HUES64 (cell line): ENCODE data around the gene HOMEZ.

Source experiments
- H3K27ac ChIP-seq: 2 replicates; pipeline ENCODE4 v1.7.0; 2013; ENCODE audit warnings: low read depth, low read length, inconsistent platforms
- H3K27me3 ChIP-seq: 2 replicates; pipeline ENCODE4 v1.6.1; 2013; ENCODE audit warnings: mild to moderate bottlenecking, low read length; ENCODE audit not compliant: insufficient read depth
- H3K36me3 ChIP-seq: 2 replicates; pipeline ENCODE4 v1.6.1; 2013; ENCODE audit warnings: mild to moderate bottlenecking, low read length; ENCODE audit not compliant: insufficient read depth
- H3K4me1 ChIP-seq: 2 replicates; pipeline ENCODE4 v1.6.1; 2013; ENCODE audit warnings: mild to moderate bottlenecking, low read length, moderate library complexity; ENCODE audit not compliant: insufficient read depth
- H3K4me3 ChIP-seq: 2 replicates; pipeline ENCODE4 v1.5.1; 2013; ENCODE audit warnings: mild to moderate bottlenecking, low read length, moderate library complexity
- H3K9ac ChIP-seq: 2 replicates; pipeline ENCODE4 v1.6.1; 2013; ENCODE audit warnings: mild to moderate bottlenecking, low read depth, low read length
- H3K9me3 ChIP-seq: 2 replicates; pipeline ENCODE4 v1.6.1; 2013; ENCODE audit warnings: low read depth, low read length; ENCODE audit not compliant: insufficient read depth
- WGBS: fragments of 150-250, 120-280 bp; methylation state at CpG from one replicate; pipeline ENCODE4 v1.1.7; 2013; ENCODE audit warnings: missing lambda C conversion rate; 5-methylcytosine and 5-hydroxymethylcytosine counted together

HOMEZ gene

DNA sequence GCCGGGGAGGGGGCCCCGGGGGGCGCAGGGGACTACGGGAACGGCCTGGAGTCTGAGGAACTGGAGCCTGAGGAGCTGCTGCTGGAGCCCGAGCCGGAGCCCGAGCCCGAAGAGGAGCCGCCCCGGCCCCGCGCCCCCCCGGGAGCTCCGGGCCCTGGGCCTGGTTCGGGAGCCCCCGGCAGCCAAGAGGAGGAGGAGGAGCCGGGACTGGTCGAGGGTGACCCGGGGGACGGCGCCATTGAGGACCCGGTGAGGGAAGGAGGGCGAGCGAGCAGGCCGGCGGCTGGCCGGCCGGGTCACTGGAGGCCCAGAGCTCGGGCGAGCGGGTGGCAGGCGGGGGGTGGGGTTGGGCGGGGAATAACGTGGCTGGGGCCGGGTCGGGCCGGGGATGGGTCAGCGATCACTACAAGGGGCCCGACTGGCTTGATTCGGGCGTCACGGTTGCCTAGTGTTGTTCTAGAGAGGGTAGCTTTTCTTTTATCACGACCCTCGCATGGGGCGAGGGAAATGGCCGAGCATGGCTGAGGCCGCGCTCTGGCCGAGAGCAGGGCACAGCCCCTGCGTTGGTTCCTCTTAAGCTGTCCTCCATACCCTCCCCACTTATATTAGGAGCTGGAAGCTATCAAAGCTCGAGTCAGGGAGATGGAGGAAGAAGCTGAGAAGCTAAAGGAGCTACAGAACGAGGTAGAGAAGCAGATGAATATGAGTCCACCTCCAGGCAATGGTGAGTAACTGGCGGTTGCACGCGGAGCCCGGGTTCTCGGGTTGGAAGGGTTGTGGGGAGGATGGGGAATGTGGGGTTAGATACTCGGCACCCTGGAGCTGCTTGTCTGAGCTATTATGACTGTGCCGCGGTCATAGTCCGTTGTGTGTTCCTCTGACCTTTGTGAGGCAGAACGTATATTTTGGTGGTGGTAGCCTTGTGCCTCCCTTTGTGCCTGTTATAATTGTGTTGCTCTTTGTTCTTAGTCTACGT is 35.9 kb upstream of the HOMEZ start:
- H3K4me3 ChIP-seq: peak overlapping the region; percentile 99
- peak overlapping the region; percentile 98 for H3K9ac ChIP-seq
- peaks cover 38% of the 10 kb centered on the region for H3K36me3 ChIP-seq
- H3K27ac ChIP-seq: peak overlapping the region; percentile 97
- H3K27me3 ChIP-seq: no peaks in the 10 kb centered on the region
- H3K9me3 ChIP-seq: no peaks in the 10 kb centered on the region
- under 1% methylated on average over 63 of the region's 64 CpGs for WGBS
- H3K4me1 ChIP-seq: peaks cover 10% of the 10 kb centered on the region

DNA sequence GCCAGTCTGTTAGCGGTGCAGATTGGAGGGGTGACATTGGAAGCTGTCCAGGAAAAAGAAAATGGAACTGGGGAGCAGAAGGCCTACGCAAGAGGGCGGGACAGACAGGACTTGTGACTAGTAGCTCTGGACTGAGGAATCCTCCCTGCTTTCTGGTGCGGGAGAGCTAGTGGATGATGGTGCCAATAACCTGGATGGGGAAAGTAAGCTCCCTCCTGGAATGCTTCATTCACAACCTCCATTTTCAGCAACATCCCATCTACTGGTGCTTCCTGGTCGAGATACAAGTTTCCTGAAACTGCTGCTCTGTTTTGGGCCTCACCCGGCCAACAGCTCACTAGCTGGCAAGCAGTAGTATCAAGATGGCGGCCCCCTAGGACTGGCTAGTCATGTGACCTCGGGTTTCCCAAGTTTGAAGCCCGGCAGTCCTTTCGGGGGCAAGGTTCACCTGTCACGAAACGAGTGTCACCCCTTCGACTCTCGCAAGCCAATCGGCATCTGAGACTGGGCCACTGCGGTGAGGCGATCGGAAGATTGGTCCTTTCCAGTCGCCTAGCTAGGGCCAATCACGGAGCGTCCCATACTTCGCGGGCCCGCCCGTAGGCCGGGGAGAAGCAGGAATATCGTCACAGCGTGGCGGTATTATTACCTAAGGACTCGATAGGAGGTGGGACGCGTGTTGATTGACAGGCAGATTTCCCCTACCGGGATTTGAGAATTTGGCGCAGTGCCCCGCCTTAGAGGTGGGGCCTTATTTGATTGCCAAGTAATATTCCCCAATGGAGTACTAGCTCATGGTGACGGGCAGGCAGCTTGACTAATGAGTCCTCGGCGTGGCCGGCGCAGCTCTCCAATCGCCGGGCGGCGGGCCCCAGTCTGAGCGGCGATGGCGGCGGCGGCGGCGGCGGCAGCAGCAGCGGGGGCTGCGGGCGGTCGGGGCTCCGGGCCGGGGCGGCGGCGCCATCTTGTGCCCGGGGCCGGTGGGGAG is 34.9 kb upstream of the HOMEZ start, which contains the start of gene PABPN1:
PABPN1 (plus strand) TSS at position 874 of the 988 bp plus-strand sequence; CDS start at position 887, 13 bp downstream.
- Histone ChIP-seq H3K9me3 (no peaks in the 10 kb centered on the region), H3K36me3 (peaks cover 34% of the 10 kb centered on the region)
- WGBS: 5% methylated on average over 63 of the region's 63 CpGs

DNA sequence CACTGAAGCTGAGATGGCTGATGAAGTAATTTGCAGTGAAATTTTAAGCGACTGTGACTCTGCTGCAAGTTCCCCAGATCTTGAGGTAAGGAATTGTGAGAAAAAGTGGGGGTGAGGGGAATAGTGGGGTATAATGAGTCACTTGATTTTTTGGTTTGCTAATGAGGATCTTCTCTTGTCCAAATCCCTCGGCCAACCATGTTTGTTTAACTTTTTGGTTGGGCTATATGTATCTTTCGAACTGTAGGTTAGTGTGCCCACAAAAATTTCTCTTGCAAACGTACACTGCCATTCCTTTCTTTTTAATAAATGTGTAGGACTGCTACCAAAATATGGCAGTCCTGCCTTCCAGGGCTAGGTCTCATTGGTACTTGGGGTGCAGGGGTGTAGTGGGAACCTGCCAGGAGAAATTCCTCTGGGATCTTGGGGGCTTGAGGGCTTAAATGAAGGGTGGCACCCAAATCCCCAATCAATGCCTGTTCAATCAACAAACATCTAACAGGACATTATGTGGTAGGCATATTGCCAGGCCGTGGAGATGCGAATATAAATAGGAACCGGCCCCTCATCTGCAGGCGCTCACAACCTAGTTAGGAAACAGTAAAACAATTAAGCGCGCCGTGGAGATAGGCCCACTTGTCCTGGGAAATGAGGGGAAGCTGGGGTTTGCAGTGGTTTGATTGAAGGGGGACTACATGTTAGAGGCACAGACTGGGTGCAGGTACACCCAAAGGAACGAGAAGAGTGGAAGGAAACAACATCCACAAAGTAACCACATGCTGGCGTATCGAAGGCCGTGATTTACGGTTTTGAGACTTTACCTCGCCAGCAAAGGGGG is 34.0 kb upstream of the HOMEZ start:
- Histone ChIP-seq H3K27me3 (no peaks in the 10 kb centered on the region), H3K9me3 (no peaks in the 10 kb centered on the region), H3K36me3 (peaks cover 29% of the 10 kb centered on the region), H3K9ac (peak overlapping the region; percentile 74), H3K4me3 (peak overlapping the region; percentile 56), H3K27ac (peak overlapping the region; percentile 93), H3K4me1 (peaks cover 10% of the 10 kb centered on the region)
- 96% methylated on average over 17 of the region's 17 CpGs for WGBS

More for the DNA sequence above, 34.9 kb upstream of the HOMEZ start, which contains the start of gene PABPN1:
- Histone ChIP-seq H3K27me3 (no peaks in the 10 kb centered on the region), H3K9ac (peak within 1 kb of the TSS; percentile 98), H3K27ac (peak within 1 kb of the TSS; percentile 97), H3K4me3 (peak within 1 kb of the TSS; percentile 99), H3K4me1 (peaks cover 10% of the 10 kb centered on the region)

DNA sequence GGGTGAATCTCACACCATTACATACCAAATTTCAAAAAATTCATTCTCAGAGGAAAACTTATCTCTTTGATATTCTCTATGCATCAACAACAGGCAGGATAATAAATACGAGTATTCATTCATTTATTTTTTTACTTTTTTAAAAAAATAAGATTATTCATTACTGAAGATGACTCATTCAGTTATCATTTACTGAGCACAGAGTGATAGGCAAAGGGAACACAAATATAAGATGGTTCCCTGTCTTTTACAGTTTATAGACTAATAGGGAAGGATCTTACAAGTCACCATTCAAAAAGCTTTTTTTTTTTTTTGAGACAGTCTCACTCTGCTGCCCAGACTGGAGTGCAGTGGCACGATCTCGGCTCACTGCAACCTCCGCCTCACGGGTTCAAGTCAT is 30.4 kb upstream of the HOMEZ start:
- peaks cover 9% of the 10 kb centered on the region; the same call in 1 of the 2 replicates for H3K36me3 ChIP-seq
- H3K9ac ChIP-seq: no peak overlapping the region
- WGBS: 98% methylated on average over 4 of the region's 5 CpGs
- H3K4me3 ChIP-seq: no peak overlapping the region
- no peak overlapping the region for H3K27ac ChIP-seq
- H3K9me3 ChIP-seq: no peaks in the 10 kb centered on the region
- H3K4me1 ChIP-seq: peaks cover 10% of the 10 kb centered on the region; the same call in 1 of the 2 replicates
- H3K27me3 ChIP-seq: no peaks in the 10 kb centered on the region

DNA sequence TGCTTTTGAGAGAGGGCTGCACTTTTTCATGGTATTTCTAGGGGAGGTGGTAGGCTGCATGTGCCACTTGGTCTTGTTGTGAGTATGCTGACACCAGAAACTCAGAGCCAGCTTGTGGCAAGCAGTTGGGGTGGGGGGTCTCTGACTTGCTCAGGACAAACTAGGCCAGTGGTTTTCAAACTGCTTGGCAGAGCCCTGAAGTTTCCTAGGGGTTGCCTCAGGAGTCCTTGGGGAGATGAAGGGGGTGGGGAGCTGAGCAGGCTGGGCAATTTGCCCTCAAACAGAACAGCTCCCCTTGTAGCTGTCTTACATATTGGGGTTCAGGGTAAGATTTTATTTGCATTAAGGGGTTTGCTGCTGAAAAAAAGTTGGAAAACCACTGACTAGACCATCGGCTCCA is 24.6 kb upstream of the HOMEZ start:
- no peak overlapping the region for H3K4me3 ChIP-seq
- H3K4me1 ChIP-seq: peaks cover 6% of the 10 kb centered on the region; the same call in 1 of the 2 replicates
- no peak overlapping the region for H3K9ac ChIP-seq
- no peak overlapping the region for H3K27ac ChIP-seq
- WGBS: 88% methylated on average over 1 of the region's 1 CpG
- H3K27me3 ChIP-seq: no peaks in the 10 kb centered on the region
- peaks cover 31% of the 10 kb centered on the region for H3K36me3 ChIP-seq
- H3K9me3 ChIP-seq: no peaks in the 10 kb centered on the region

DNA sequence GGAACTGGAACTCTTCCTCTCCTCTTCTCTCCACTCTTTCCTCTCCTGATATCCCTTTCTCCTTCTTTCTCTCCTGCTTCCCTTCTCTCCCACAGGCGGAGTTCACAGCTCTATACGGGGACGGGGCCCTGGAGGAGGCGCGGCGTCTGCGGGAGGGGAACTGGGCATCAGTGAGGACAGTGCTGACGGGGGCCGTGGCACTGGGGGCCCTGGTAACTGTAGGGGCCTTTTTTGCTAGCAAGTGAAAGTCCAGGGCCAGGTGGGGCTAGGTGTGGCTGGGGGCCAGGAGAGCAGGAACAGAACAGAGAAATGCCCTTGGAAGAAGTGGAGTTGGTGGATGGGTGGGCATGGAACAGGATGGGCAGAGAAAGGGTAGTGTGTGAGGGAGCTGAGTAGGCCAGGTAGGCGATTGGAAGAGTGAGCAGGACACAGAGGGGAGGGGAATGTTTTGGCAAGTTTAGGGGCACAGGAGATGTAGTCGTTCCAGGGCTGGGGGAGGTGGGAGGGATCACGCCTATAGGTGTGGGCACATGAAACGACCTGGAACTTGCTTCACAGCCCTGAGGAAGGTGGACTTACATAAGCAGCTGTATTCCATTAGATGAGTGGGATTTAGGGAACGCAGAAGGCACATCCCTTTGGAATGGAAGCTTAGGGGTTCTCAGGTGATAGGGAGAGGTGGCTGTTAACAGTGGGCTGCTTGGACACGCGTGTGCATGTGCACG is 23.0 kb upstream of the HOMEZ start:
- Histone ChIP-seq H3K27ac (no peak overlapping the region), H3K9me3 (no peaks in the 10 kb centered on the region), H3K27me3 (peaks cover 10% of the 10 kb centered on the region), H3K9ac (no peak overlapping the region), H3K4me3 (no peak overlapping the region), H3K4me1 (peaks cover 6% of the 10 kb centered on the region; the same call in 1 of the 2 replicates), H3K36me3 (peaks cover 27% of the 10 kb centered on the region)
- 95% methylated on average over 17 of the region's 17 CpGs for WGBS

DNA sequence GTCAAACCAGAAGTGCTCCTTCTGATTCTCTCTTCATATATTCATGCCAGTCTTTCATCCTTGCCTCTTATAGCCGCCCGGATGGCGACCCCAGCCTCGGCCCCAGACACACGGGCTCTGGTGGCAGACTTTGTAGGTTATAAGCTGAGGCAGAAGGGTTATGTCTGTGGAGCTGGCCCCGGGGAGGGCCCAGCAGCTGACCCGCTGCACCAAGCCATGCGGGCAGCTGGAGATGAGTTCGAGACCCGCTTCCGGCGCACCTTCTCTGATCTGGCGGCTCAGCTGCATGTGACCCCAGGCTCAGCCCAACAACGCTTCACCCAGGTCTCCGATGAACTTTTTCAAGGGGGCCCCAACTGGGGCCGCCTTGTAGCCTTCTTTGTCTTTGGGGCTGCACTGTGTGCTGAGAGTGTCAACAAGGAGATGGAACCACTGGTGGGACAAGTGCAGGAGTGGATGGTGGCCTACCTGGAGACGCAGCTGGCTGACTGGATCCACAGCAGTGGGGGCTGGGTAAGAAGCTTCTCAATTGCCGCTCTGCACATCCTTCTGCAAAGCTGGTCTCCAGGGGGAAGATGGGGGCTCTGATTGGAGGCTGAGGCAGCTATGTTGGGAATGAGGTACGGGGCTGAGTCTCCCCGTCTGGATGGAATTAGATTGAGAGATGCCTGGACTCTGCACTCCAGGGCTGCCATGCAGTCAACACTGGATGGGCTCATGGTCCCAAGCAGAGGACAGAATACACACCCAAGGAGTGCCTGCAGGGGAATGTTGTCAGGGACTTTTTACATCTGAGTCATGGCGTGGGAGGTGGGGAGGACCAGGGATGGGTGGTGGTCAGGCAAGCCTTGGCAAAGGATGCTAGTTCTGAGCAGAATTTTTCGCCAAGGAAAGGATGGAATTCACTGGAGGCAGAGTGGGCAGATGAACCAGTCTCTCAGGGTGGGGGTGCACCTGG is 22.0 kb upstream of the HOMEZ start:
- Histone ChIP-seq H3K4me3 (peak overlapping the region; percentile 84), H3K36me3 (peaks cover 27% of the 10 kb centered on the region), H3K9ac (no peak overlapping the region)

DNA sequence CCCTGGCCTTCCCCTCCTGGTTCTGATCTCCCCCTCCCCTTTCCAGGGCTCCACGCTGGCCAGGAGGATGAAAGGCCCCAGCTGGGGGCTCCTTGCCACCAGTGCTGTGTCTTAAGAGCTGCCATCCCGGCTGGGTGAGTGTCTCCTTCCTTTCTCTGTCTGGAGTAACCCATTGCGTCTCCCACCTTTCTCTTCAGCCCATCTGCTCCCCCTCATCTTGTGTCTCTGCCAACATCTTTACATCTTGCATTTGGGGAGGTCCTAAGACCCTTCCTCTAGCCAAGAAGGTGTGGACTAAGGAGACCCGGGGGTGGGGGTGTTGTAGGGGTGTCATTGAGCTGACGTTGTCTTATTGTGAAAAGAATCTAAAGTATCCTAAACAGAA is 21.2 kb upstream of the HOMEZ start:
- H3K36me3 ChIP-seq: peaks cover 27% of the 10 kb centered on the region
- H3K9ac ChIP-seq: peak overlapping the region; percentile 79
- no peaks in the 10 kb centered on the region for H3K9me3 ChIP-seq
- WGBS: 24% methylated on average over 4 of the region's 5 CpGs
- peaks cover 19% of the 10 kb centered on the region for H3K27me3 ChIP-seq
- peak overlapping the region; percentile 77 for H3K27ac ChIP-seq
- H3K4me1 ChIP-seq: peaks cover 6% of the 10 kb centered on the region; the same call in 1 of the 2 replicates
- H3K4me3 ChIP-seq: peak overlapping the region; percentile 84

More for the DNA sequence above, 22.0 kb upstream of the HOMEZ start:
- peaks cover 6% of the 10 kb centered on the region; the same call in 1 of the 2 replicates for H3K4me1 ChIP-seq
- no peak overlapping the region for H3K27ac ChIP-seq
- 91% methylated on average over 22 of the region's 22 CpGs for WGBS
- H3K27me3 ChIP-seq: peaks cover 18% of the 10 kb centered on the region
- no peaks in the 10 kb centered on the region for H3K9me3 ChIP-seq
